Measurements from ENCODE around the gene SLC1A4.

DNA sequence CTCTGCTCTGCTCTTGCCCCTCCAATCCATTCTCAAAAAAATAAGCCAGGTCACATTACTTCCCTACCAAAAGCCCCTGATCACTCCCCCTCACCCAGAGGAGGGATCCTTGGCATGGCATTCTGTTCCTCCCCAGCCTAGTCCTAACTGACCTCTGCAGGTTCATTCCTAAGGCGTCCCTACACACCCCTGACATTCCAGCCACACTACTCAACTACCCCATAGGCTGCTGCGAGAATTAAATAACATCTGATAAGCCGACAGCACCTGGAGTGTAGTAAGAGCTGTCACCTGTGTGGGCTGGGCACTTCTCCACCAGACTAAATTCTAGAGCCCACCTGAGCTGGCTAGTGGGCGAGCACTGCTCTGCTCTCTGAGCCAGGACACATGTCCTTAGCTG lies 44.7 kb upstream of the SLC1A4 start:
- TF ChIP-seq POLR2A (IDR thresholded peaks at IDR 0.05): no peak
- TF ChIP-seq CTCF (IDR thresholded peaks at IDR 0.05): no peak

Measured in thyroid gland (tissue), 4 donors.